GM23338 (cell line): ENCODE data around the gene PLA2R1. TPM values are rescaled to one million over a fixed set of nuclear protein-coding genes. Genes with fewer than 3 reads are reported as not detected.
A peak's percentile ranks its signal among the peaks of the same experiment; 100 is the strongest.

Experiments
- ATAC-seq: fragments of 200-7000 bp; cut with Tn5 transposase; 3 replicates; pipeline ENCODE4 v1.9.1; 2020
- DNase-seq: peaks from one replicate; pipeline ENCODE4 v3.0.0-alpha.2; 2015; ENCODE audit warnings: low spot score
- H2AFZ ChIP-seq: fragments of 200-600 bp; sonication (generic); 2 replicates; pipeline ENCODE4 v1.8.0; 2016; ENCODE audit warnings: antibody characterized with exemption, mild to moderate bottlenecking, moderate library complexity
- H3F3A ChIP-seq: fragments of 200-600 bp; sonication (generic); replicated peaks from 2 replicates; pipeline ENCODE4 v1.8.0; 2017; ENCODE audit warnings: antibody characterized with exemption, mixed run types, low read depth
- H3K27ac ChIP-seq: fragments of 200-600 bp; sonication (generic); 2 replicates; pipeline ENCODE4 v1.6.1; 2016; ENCODE audit warnings: low read depth
- H3K27me3 ChIP-seq: fragments of 200-600 bp; sonication (generic); 2 replicates; pipeline ENCODE4 v1.8.0; 2016; ENCODE audit warnings: mild to moderate bottlenecking, mixed run types, moderate library complexity; ENCODE audit not compliant: insufficient read depth
- H3K36me3 ChIP-seq: fragments of 200-600 bp; sonication (generic); 2 replicates; pipeline ENCODE4 v1.8.0; 2016; ENCODE audit warnings: mild to moderate bottlenecking; ENCODE audit not compliant: insufficient read depth
- H3K4me1 ChIP-seq: fragments of 200-600 bp; sonication (generic); 2 replicates; pipeline ENCODE4 v1.8.0; 2016; ENCODE audit warnings: mild to moderate bottlenecking, moderate library complexity; ENCODE audit not compliant: insufficient read depth
- H3K4me2 ChIP-seq: fragments of 200-600 bp; sonication (generic); 2 replicates; pipeline ENCODE4 v1.7.1; 2017; ENCODE audit warnings: mixed run types
- H3K4me3 ChIP-seq: fragments of 200-600 bp; sonication (generic); 2 replicates; pipeline ENCODE4 v1.6.1; 2016; ENCODE audit warnings: mixed run types
- H3K79me2 ChIP-seq: fragments of 200-600 bp; sonication (generic); replicated peaks from 2 replicates; pipeline ENCODE4 v1.8.0; 2017; ENCODE audit warnings: mild to moderate bottlenecking; ENCODE audit not compliant: insufficient read depth
- H3K9me2 ChIP-seq: fragments of 200-600 bp; sonication (generic); 2 replicates; pipeline ENCODE4 v1.8.0; 2017; ENCODE audit not compliant: insufficient read depth
- H4K20me1 ChIP-seq: fragments of 200-600 bp; sonication (generic); replicated peaks from 2 replicates; pipeline ENCODE4 v1.8.0; 2017; ENCODE audit warnings: mild to moderate bottlenecking; ENCODE audit not compliant: insufficient read depth
- H3K27ac Mint-ChIP-seq: 2 replicates; pipeline ENCODE4 v1.8.0; 2020; ENCODE audit warnings: inconsistent platforms, mild to moderate bottlenecking, moderate library complexity, mixed read lengths
- H3K27me3 Mint-ChIP-seq: 3 replicates; pipeline ENCODE4 v1.8.0; 2022; ENCODE audit warnings: low read depth, mild to moderate bottlenecking, moderate library complexity, mixed read lengths, inconsistent platforms; ENCODE audit not compliant: insufficient read depth, poor library complexity
- H3K36me3 Mint-ChIP-seq: 3 replicates; pipeline ENCODE4 v1.8.0; 2021; ENCODE audit warnings: low read depth, mild to moderate bottlenecking, inconsistent platforms, moderate library complexity, mixed read lengths
- H3K4me1 Mint-ChIP-seq: 3 replicates; pipeline ENCODE4 v1.8.0; 2020; ENCODE audit warnings: mild to moderate bottlenecking, inconsistent platforms, mixed read lengths
- H3K4me3 Mint-ChIP-seq: 3 replicates; pipeline ENCODE4 v1.8.0; 2021; ENCODE audit warnings: moderate library complexity, mild to moderate bottlenecking, inconsistent platforms, mixed read lengths
- H3K9me3 Mint-ChIP-seq: 3 replicates; pipeline ENCODE4 v1.8.0; 2020; ENCODE audit warnings: moderate library complexity, mild to moderate bottlenecking, inconsistent platforms, mixed read lengths
- CREB1 ChIP-seq: fragments of 250-450 bp; sonication (Bioruptor Pico); IDR thresholded peaks from 2 replicates; pipeline ENCODE4 v1.5.0; 2020; ENCODE audit warnings: low read depth, mild to moderate bottlenecking, moderate library complexity
- CTCF ChIP-seq, 2 experiments: fragments of 200-600 bp in 1 of 2; sonication (generic) in 1 of 2; conservative IDR thresholded peaks; 2 replicates each; pipeline versions ENCODE4 v1.5.1 to v1.6.1; 2016 to 2017; ENCODE audit warnings: antibody characterized with exemption in 2 of 2, low read depth in 2 of 2, mild to moderate bottlenecking in 2 of 2, moderate library complexity in 1 of 2
- EZH2 ChIP-seq: fragments of 200-600 bp; sonication (generic); IDR thresholded peaks from one replicate; pipeline ENCODE4 v1.8.0; 2017; ENCODE audit warnings: antibody characterized with exemption, mild to moderate bottlenecking, low read depth; ENCODE audit not compliant: unreplicated experiment
- EZH2phosphoT487 ChIP-seq: fragments of 200-600 bp; sonication (generic); IDR thresholded peaks from one replicate; pipeline ENCODE4 v1.8.1; 2018; ENCODE audit warnings: antibody characterized with exemption; ENCODE audit not compliant: unreplicated experiment
- JUNB ChIP-seq: IDR thresholded peaks from one replicate; pipeline ENCODE4 v1.6.1; 2016; ENCODE audit warnings: antibody characterized with exemption; ENCODE audit not compliant: unreplicated experiment
- NANOG ChIP-seq: IDR thresholded peaks from 2 replicates; pipeline ENCODE4 v1.6.1; 2016; ENCODE audit warnings: antibody characterized with exemption, borderline replicate concordance
- POLR2AphosphoS5 ChIP-seq: IDR thresholded peaks from 2 replicates; pipeline ENCODE4 v1.6.1; 2016; ENCODE audit warnings: antibody characterized with exemption, low read depth
- REST ChIP-seq: IDR thresholded peaks from one replicate; pipeline ENCODE4 v1.6.1; 2018; ENCODE audit warnings: antibody characterized with exemption; ENCODE audit not compliant: unreplicated experiment
- polyA plus RNA-seq: library from polyadenylated mRNA; unstranded; fragments of >200 nt; fragmentation: Nextera tagmentation; extraction: Ambion mirVana; gene quantifications from 2 replicates; pipeline ENCODE4 v1.2.1, GENCODE V29; 2016
- total RNA-seq: library from RNA; depleted of rRNA; stranded (reverse); fragments of >200 nt; shearing (Covaris generic); gene quantifications from 2 replicates; pipeline ENCODE4 v1.2.3, GENCODE V29; 2014

PLA2R1 gene
- total and polyA plus RNA-seq, 2 experiments from 2014 or later = 0.57 to 1.2 TPM

- DNase-seq = no peak
- Mint-ChIP-seq H3K4me1 (peaks cover 6% of the 10 kb centered on the region), H3K27me3 (peaks cover 22% of the 10 kb centered on the region), H3K9me3 (no peaks in the 10 kb centered on the region), H3K4me3 (no peak overlapping the region; the same call in 2 of the 3 replicates), H3K27ac (no peak overlapping the region), H3K36me3 (no peaks in the 10 kb centered on the region)
- Histone ChIP-seq H3K79me2 (no peaks in the 10 kb centered on the region), H3F3A (no peaks in the 10 kb centered on the region), H3K36me3 (no peaks in the 10 kb centered on the region), H3K4me2 (no peak overlapping the region), H3K4me1 (peaks cover 6% of the 10 kb centered on the region; the same call in 1 of the 2 replicates), H4K20me1 (no peaks in the 10 kb centered on the region), H3K4me3 (no peak overlapping the region), H3K9me2 (no peaks in the 10 kb centered on the region), H3K27ac (no peak overlapping the region), H2AFZ (no peak overlapping the region), H3K27me3 (peaks cover 28% of the 10 kb centered on the region)
- TF ChIP-seq REST = no peak
- TF ChIP-seq CREB1 (CRISPR knock-in tag) = no peak
- no peak for TF ChIP-seq JUNB
- TF ChIP-seq EZH2phosphoT487 = no peak
- TF ChIP-seq POLR2AphosphoS5 = no peak
- no peak for ATAC-seq
Observed at GRCh38 chr2:159905926-159906714, 156.3 kb downstream of the PLA2R1 start.

GRCh38 chr2:159904959-159905305, 157.5 kb downstream of the PLA2R1 start:
- peaks cover 28% of the 10 kb centered on the region for H3K27me3 ChIP-seq
- H3K36me3 ChIP-seq = no peaks in the 10 kb centered on the region
- no peak overlapping the region for H3K27ac ChIP-seq
- no peak overlapping the region for H3K27ac Mint-ChIP-seq
- TF ChIP-seq REST (no peak), NANOG (no peak), CTCF (conservative IDR thresholded peaks at IDR 0.05; ENCODE audit: low read depth in 2 of 2) (no peak), EZH2 (no peak)
- peak overlapping the region; percentile 100 for H2AFZ ChIP-seq
- H3K4me2 ChIP-seq = peak overlapping the region; percentile 98
- no peaks in the 10 kb centered on the region for H3K9me2 ChIP-seq
- peak overlapping the region; percentile 85 for H3K4me3 Mint-ChIP-seq
- peak; percentile 80 for DNase-seq
- ATAC-seq = peak; percentile 70
- H3K9me3 Mint-ChIP-seq = no peaks in the 10 kb centered on the region
- no peaks in the 10 kb centered on the region for H3F3A ChIP-seq
- H3K4me3 ChIP-seq = peak overlapping the region; percentile 90
- H3K79me2 ChIP-seq = no peaks in the 10 kb centered on the region
- peaks cover 22% of the 10 kb centered on the region for H3K27me3 Mint-ChIP-seq
- no peaks in the 10 kb centered on the region for H3K36me3 Mint-ChIP-seq
- peaks cover 6% of the 10 kb centered on the region; the same call in 1 of the 2 replicates for H3K4me1 ChIP-seq
- H3K4me1 Mint-ChIP-seq = peaks cover 6% of the 10 kb centered on the region
- no peaks in the 10 kb centered on the region for H4K20me1 ChIP-seq
